IPS-18c (cell line): Measurements from ENCODE around the gene DPP10.
"Not testable (repeated sequence)": the region's sequence is repeated elsewhere in the genome, so short reads cannot be mapped to it uniquely, and the experiment has no call there.

ENCODE experiments used
- H3K4me3 ChIP-seq: 2 replicates; pipeline ENCODE4 v1.7.0; 2013; ENCODE audit warnings: low read depth, mild to moderate bottlenecking, low read length, moderate library complexity; ENCODE audit not compliant: insufficient read depth
- H3K9me3 ChIP-seq: one replicate; pipeline ENCODE4 v1.6.1; 2013; ENCODE audit warnings: mild to moderate bottlenecking, low read length, moderate library complexity; ENCODE audit not compliant: control insufficient read depth, insufficient read depth

DPP10 gene

GRCh38 chr2:115084446-115084845 lies 642.0 kb downstream of the DPP10 start:
- Histone ChIP-seq H3K4me3 (no peak overlapping the region), H3K9me3 (no peaks in the 10 kb centered on the region)

GRCh38 chr2:115086051-115086620 lies 643.7 kb downstream of the DPP10 start:
- not testable (repeated sequence) for H3K4me3 ChIP-seq, H3K9me3 ChIP-seq

- Histone ChIP-seq H3K4me3 (no peak overlapping the region), H3K9me3 (peaks cover 7% of the 10 kb centered on the region)
These were observed 652.0 kb downstream of the DPP10 start for GRCh38 chr2:115094441-115094840.

- Histone ChIP-seq H3K4me3 (no peak overlapping the region), H3K9me3 (no peaks in the 10 kb centered on the region)
These were observed 663.5 kb downstream of the DPP10 start for GRCh38 chr2:115105966-115106365.

GRCh38 chr2:115115135-115115534 lies 672.7 kb downstream of the DPP10 start:
- no peak overlapping the region for H3K4me3 ChIP-seq
- no peaks in the 10 kb centered on the region for H3K9me3 ChIP-seq

DNA sequence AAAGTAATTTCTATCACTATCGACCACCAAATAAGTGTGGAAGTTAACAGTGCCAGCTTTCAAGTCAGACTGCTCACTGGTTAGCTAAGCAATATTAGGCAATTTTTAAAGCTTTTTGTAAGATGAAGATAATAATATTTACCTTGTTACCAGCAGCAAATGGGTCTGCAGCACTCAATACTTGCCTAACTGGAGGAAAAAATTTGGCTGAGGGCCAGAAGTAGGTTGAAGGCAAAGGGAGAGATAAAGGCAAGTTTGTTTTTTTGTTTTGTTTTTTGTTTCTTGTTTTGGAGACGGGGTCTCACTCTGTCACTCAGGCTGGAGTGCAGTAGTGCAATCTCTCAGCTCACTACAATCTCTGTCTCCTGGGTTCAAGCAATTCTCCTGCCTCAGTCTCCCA lies 675.9 kb downstream of the DPP10 start:
- H3K9me3 ChIP-seq, result no peaks in the 10 kb centered on the region
- H3K4me3 ChIP-seq, result no peak overlapping the region

- no peak overlapping the region for H3K4me3 ChIP-seq
- no peaks in the 10 kb centered on the region for H3K9me3 ChIP-seq
These were observed 676.6 kb downstream of the DPP10 start for GRCh38 chr2:115119086-115119485.

DNA sequence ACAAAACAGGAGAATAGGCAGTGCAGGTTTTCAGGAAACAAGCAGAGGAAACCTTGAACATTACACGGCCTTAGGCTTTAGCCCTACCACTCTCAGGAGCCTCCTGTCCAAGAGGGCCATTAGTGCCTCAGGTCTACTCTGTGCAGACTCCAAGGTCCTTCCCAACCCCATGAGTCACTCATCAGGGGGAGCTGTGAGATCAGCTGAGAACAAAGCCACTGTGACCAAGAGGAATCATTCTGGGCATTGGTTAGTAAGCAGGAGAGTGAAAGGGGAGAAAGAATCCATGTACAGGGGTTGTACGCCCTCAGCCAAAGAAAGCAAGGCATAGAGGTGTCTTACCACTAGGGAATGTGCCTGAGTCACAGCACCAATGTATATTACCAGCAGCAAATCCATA lies 680.3 kb downstream of the DPP10 start:
- H3K4me3 ChIP-seq, result no peak overlapping the region

GRCh38 chr2:115124817-115125216 lies 682.4 kb downstream of the DPP10 start:
- Histone ChIP-seq H3K4me3 (no peak overlapping the region), H3K9me3 (no peaks in the 10 kb centered on the region)

More for the DNA sequence above, 680.3 kb downstream of the DPP10 start:
- H3K9me3 ChIP-seq, result no peaks in the 10 kb centered on the region

DNA sequence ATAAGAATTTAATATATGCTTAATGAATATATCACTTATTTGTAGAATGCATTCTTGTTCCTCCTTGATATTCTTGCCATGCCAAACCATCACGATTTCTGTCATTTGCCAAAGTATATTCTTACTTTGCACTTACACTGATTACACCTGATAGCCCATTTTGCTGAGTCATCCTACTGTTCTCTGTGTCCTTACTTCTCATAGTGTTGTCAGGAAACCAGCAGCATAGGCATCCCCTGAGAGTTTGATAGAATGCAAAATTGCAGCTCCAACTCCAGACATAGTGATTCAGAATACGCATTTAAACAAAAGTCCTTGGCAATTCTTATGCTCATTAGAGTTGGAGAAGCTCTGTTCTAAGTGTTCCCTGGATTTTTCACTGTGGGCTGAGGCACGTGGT lies 687.1 kb downstream of the DPP10 start:
- H3K9me3 ChIP-seq, result no peaks in the 10 kb centered on the region
- no peak overlapping the region for H3K4me3 ChIP-seq

DNA sequence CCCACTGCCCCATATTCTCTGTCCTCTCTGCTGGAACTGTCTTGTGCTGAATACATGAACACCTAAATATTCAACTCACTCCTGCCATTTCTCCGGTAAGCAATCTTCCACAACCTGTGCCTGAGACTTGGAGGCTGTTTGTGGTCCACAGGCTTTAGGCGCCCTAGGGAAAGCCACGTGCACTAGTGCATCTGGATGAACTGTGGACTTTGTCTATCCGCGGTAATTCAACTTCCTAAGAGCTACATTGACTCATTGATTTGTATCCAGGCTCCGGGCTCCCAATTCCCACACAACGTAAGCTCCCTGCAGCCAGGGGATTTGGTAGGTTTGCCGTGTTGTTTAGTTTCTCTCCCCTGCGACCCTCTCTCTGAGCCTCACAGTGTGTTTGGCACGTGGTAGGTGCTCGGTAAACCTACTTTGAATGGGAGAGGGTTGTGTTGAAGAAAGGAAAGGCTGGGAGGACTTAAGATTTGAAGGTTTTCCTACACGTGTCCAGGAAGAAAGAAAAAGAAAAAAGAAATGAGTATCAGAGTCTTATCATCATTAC lies 718.2 kb downstream of the DPP10 start:
- Histone ChIP-seq H3K9me3 (no peaks in the 10 kb centered on the region), H3K4me3 (peak overlapping the region; percentile 71)

DNA sequence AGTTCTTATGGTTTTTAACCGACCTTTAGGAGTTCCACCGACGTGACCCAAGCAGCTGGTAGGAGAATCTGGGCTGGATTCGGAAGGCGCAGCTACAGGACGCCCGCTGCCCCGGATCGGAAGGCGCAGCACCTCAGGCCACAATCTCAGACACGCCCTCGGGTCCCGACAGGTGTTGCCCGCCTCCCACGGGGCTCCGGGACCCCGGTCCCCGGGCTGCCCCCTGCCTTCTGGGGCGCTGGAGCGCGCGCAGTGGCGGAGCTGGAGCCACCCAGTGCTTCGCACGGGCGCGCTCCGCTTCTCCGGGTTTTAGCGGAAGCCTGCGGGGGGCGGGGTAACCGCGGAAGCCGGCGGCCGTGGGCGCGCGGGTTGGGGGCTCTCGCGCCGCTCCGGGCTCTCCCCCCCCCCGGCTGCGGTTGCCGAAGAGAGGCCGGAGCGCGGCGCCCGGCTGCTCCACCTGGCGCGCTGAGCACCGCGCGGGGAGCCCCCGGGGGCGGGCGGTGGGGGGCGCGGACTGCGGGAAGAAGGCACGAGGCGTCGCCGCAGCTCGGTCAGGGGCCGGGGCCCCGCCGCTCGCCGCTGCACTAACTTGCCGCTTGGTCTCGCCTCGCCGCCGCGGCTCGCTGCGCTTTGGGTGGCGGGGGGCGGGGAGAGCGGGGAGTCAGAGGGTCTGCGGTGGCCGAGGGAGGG lies 718.8 kb downstream of the DPP10 start:
- no peaks in the 10 kb centered on the region for H3K9me3 ChIP-seq
- H3K4me3 ChIP-seq, result peak overlapping the region; percentile 71

DNA sequence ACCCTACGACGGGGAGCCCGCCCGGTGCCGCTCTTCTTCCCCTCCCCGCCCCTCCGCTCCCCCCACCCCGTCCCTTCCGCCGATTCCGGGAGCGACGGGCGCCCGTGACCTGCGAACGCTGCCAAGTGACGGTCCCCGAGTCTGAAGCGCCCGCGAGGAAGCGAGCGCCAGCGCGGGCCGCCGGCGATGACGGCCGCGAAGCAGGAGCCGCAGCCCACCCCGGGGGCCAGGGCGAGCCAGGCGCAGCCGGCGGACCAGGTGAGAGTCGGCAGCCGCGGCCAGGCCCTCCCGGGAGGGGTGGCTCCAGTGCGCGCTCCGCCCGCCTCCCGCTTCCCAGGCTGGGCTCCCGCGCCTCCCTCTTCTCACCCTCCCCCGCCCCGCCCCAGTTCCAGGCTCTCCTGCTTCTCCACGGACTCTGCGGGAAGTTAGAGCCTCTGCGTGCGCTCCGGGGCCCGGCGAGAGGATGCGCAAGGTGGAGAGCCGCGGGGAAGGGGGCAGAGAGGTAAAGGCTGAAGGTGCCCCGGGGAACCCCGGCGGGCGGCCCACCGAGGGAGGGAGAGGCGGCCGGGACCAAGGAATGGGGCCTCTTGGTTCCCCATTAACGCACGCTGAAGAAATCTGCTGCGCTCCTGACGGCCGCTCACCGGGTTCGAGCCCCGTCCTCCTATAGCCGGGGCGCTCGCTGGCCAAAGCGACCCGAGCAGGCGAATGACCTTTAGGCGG lies 719.5 kb downstream of the DPP10 start:
- Histone ChIP-seq H3K4me3 (peak overlapping the region; percentile 71), H3K9me3 (no peaks in the 10 kb centered on the region)

DNA sequence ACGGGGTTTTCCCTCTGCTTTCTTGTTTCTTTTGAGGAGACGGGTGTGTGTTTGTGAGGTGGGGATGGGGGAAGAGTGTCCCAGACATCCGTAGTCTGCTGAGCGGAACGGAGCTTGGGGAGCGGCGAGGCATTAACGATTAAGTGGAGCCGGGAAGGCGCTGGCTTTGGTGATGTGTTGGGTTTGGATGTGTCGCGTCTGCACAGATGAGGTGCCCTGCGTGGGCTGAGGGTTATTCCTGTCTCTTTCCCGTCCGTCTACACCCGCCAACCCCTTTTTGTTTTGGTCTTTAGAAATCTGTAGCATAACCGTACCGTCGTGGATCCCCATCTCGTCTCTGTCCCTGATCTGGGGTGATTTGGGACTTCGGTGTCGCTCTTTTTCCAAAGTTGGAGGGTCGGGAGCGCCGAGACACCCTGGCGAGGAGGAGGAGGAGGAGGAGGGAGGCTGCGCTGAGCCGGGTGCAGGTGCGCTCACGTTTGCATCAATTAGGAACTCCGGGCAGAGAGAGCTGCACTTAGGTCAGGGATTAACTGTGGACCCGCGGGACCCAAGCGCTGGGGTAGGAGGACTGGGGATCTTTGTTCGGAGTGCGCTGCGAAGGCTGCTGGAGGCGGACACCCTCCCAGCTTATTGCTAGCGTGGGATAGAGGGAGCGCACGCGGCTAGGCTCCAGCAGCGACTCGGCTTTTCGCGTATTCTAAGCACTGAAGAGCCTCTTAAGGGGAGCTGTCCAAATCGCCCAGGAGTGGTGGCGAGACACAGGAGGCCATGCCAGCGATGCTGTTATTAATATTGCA lies 720.3 kb downstream of the DPP10 start:
- no peaks in the 10 kb centered on the region for H3K9me3 ChIP-seq
- peak overlapping the region; percentile 71 for H3K4me3 ChIP-seq

- H3K4me3 ChIP-seq, result no peak overlapping the region
These were observed 721.1 kb downstream of the DPP10 start for GRCh38 chr2:115163572-115163971.

GRCh38 chr2:115165529-115166109 lies 723.2 kb downstream of the DPP10 start:
- Histone ChIP-seq H3K4me3 (no peak overlapping the region), H3K9me3 (no peaks in the 10 kb centered on the region)

More at GRCh38 chr2:115163572-115163971, 721.1 kb downstream of the DPP10 start:
- H3K9me3 ChIP-seq, result no peaks in the 10 kb centered on the region

DNA sequence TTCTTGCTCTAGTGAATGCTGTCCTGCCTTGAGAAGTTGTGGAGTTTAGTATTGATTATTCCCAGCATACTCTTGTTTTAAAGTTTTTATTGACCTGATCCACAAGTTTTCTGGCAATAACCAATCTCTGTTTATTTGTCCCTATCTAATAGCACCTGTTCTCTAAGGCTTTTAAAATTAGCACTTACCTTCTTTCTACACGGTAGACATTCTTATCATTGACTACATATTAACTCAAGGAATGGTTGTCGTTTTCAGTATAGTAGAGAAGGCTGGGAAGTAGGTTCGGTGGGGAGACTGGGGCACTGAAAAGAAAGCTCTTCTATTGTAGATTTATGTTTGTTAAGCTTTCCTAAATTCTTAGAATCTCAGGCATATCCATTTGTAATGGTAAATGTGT lies 726.0 kb downstream of the DPP10 start:
- Histone ChIP-seq H3K4me3 (no peak overlapping the region), H3K9me3 (no peaks in the 10 kb centered on the region)
